Measurements from ENCODE around the gene OR51T1. TPM values are rescaled to one million over a fixed set of nuclear protein-coding genes. Genes with fewer than 3 reads are reported as not detected.

OR51T1 gene
- total RNA-seq, 2 donors from 2014 or later, result not detected

DNA sequence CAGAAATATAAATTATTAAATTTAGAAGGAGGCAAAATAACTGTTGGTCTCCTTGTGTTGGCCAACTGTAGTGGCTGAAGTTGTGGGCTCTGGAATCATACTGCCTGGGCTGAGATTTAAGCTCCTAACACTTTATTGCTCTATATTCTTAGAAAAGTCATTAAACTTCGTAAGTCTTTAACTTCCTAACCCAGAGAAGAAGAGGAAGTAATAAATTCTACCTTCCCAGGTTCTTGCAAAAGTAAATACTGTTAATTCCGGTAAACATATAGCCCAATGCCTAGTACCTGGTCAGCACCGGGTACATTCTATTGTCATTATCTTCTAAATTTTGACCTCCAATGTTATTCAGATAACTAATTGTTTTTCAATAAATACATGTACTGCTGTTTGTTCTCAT lies 4.5 kb downstream of the OR51T1 start:
- Histone ChIP-seq H3K27me3 (no peaks in the 10 kb centered on the region), H3K4me3 (no peak overlapping the region), H3K9me3 (no peaks in the 10 kb centered on the region), H3K36me3 (no peaks in the 10 kb centered on the region), H3K27ac (no peak overlapping the region), H3K4me1 (no peaks in the 10 kb centered on the region)
- DNase-seq (ENCODE audit: low spot score), result no peak
- TF ChIP-seq, protein P1, sequence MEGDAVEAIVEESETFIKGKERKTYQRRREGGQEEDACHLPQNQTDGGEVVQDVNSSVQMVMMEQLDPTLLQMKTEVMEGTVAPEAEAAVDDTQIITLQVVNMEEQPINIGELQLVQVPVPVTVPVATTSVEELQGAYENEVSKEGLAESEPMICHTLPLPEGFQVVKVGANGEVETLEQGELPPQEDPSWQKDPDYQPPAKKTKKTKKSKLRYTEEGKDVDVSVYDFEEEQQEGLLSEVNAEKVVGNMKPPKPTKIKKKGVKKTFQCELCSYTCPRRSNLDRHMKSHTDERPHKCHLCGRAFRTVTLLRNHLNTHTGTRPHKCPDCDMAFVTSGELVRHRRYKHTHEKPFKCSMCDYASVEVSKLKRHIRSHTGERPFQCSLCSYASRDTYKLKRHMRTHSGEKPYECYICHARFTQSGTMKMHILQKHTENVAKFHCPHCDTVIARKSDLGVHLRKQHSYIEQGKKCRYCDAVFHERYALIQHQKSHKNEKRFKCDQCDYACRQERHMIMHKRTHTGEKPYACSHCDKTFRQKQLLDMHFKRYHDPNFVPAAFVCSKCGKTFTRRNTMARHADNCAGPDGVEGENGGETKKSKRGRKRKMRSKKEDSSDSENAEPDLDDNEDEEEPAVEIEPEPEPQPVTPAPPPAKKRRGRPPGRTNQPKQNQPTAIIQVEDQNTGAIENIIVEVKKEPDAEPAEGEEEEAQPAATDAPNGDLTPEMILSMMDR (IDR thresholded peaks at IDR 0.05), result no peak

DNA sequence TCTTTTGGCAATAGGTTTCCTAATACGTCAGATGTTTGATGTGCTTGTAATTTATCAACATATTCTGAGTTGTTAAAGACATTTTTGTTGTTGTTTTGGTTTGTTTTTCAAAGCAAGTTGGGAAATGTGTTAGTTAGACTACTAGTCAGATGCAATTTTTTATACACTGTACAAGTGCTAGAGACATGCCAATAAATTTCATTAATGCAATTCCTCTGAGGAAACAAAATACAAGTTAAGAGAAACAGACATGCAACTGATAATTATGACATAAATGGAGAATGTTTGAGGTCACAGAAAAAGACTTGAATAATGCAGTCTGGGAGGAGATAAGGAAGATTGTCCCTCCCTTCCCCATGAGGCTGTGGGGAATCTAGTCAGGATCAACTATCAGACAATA lies 5.9 kb downstream of the OR51T1 start:
- Histone ChIP-seq H3K4me1 (no peaks in the 10 kb centered on the region), H3K9me3 (no peaks in the 10 kb centered on the region), H3K36me3 (no peaks in the 10 kb centered on the region), H3K4me3 (no peak overlapping the region), H3K27me3 (no peaks in the 10 kb centered on the region), H3K27ac (no peak overlapping the region)
- DNase-seq (ENCODE audit: low spot score), result no peak
- TF ChIP-seq, protein P1 (IDR thresholded peaks at IDR 0.05), result no peak

- no peaks in the 10 kb centered on the region for H3K4me1 ChIP-seq
- no peak for DNase-seq (ENCODE audit: low spot score)
- H3K4me3 ChIP-seq, result no peak overlapping the region
- no peak overlapping the region for H3K27ac ChIP-seq
- H3K9me3 ChIP-seq, result no peaks in the 10 kb centered on the region
- no peaks in the 10 kb centered on the region for H3K36me3 ChIP-seq
- TF ChIP-seq, protein P1 (IDR thresholded peaks at IDR 0.05), result no peak
- H3K27me3 ChIP-seq, result no peaks in the 10 kb centered on the region
Measured at GRCh38 chr11:4890279-4890678, 8.6 kb downstream of the OR51T1 start.

- no peak for DNase-seq (ENCODE audit: low spot score)
- no peaks in the 10 kb centered on the region for H3K27me3 ChIP-seq
- H3K4me1 ChIP-seq, result no peaks in the 10 kb centered on the region
- H3K27ac ChIP-seq, result no peak overlapping the region
- H3K36me3 ChIP-seq, result no peaks in the 10 kb centered on the region
- no peak overlapping the region for H3K4me3 ChIP-seq
- no peaks in the 10 kb centered on the region for H3K9me3 ChIP-seq
- TF ChIP-seq, protein P1 (IDR thresholded peaks at IDR 0.05), result peak in 1 of 2 donors; percentile 39
Measured at GRCh38 chr11:4891996-4892640, 10.4 kb downstream of the OR51T1 start.

- TF ChIP-seq, protein P1 (IDR thresholded peaks at IDR 0.05), result no peak
- H3K9me3 ChIP-seq, result no peaks in the 10 kb centered on the region
- no peaks in the 10 kb centered on the region for H3K27me3 ChIP-seq
- no peak for DNase-seq (ENCODE audit: low spot score)
- no peaks in the 10 kb centered on the region for H3K36me3 ChIP-seq
- no peaks in the 10 kb centered on the region for H3K4me1 ChIP-seq
- H3K27ac ChIP-seq, result no peak within 1 kb of the TSS
- H3K4me3 ChIP-seq, result no peak within 1 kb of the TSS
Measured at GRCh38 chr11:4903484-4903883, 21.8 kb downstream of the OR51T1 start, which contains the start of gene OR51A7. OR51A7 (plus strand) TSS chr11:4903783; CDS start chr11:4907370, 3,587 bp downstream.

DNA sequence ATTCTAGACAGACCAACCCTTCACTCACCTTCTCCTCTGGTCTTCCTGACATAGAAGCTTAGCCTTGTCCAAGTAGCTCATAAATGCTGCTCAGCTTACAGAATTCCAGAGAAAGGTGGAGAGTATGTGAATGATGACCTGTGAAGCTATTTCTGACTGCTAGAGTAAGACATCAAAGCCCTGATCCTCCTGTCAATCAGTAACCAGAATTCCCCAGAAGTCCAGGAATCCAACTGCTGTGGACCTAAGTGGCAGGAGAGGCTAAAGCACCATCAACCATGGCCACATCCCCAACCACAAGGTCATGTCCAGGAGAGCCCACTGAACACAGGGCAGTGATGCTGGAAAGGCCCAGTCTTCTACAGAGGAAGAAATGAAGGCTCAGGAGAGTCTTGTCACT lies 34.9 kb downstream of the OR51T1 start:
- no peak for DNase-seq (ENCODE audit: low spot score)
- no peak overlapping the region for H3K27ac ChIP-seq
- no peaks in the 10 kb centered on the region for H3K9me3 ChIP-seq
- H3K27me3 ChIP-seq, result no peaks in the 10 kb centered on the region
- no peaks in the 10 kb centered on the region for H3K4me1 ChIP-seq
- TF ChIP-seq, protein P1 (IDR thresholded peaks at IDR 0.05), result no peak
- H3K4me3 ChIP-seq, result no peak overlapping the region
- H3K36me3 ChIP-seq, result no peaks in the 10 kb centered on the region

Measured in right atrium auricular region (tissue), 2 donors.